IPS DF 6.9 (cell line): ENCODE measurements around the gene PXDC1.
A peak's percentile ranks its signal among the peaks of the same experiment; 100 is the strongest.

Source experiments
- DNase-seq: peaks from one replicate; pipeline ENCODE4 v3.0.0-alpha.2; 2013; ENCODE audit warnings: low read depth, low spot score
- H3K27ac ChIP-seq: one replicate; pipeline ENCODE4 v1.5.1; 2013; ENCODE audit warnings: low read length, control low read depth
- H3K27me3 ChIP-seq: 2 replicates; pipeline ENCODE4 v1.6.1; 2013; ENCODE audit warnings: mild to moderate bottlenecking, low read length; ENCODE audit not compliant: control insufficient read depth, insufficient read depth
- H3K36me3 ChIP-seq: 2 replicates; pipeline ENCODE4 v1.6.1; 2013; ENCODE audit warnings: low read length; ENCODE audit not compliant: control insufficient read depth, insufficient read depth
- H3K4me1 ChIP-seq: 2 replicates; pipeline ENCODE4 v1.6.1; 2013; ENCODE audit warnings: low read length; ENCODE audit not compliant: control insufficient read depth, insufficient read depth
- H3K4me3 ChIP-seq: 2 replicates; pipeline ENCODE4 v1.5.1; 2013; ENCODE audit warnings: mild to moderate bottlenecking, low read length
- H3K9me3 ChIP-seq: 2 replicates; pipeline ENCODE4 v1.6.1; 2013; ENCODE audit warnings: low read length, inconsistent platforms; ENCODE audit not compliant: control insufficient read depth, insufficient read depth
- WGBS: extraction: QIAGEN DNeasy Blood & Tissue Kit; methylation state at CpG from one replicate; pipeline ENCODE4 v1.1.7; 2013; ENCODE audit warnings: mixed read lengths, missing lambda C conversion rate; ENCODE audit not compliant: insufficient read length, insufficient coverage; 5-methylcytosine and 5-hydroxymethylcytosine counted together

PXDC1 gene

GRCh38 chr6:3753228-3753835 lies 1.8 kb upstream of the PXDC1 start:
- no peak for DNase-seq
- Histone ChIP-seq H3K36me3 (no peaks in the 10 kb centered on the region), H3K4me3 (no peak overlapping the region), H3K27ac (no peak overlapping the region), H3K4me1 (peaks cover 3% of the 10 kb centered on the region; the same call in 1 of the 2 replicates), H3K9me3 (no peaks in the 10 kb centered on the region), H3K27me3 (peaks cover 21% of the 10 kb centered on the region; the same call in 1 of the 2 replicates)
- WGBS: no CpG with 5 or more reads among the region's 10 CpGs

GRCh38 chr6:3752531-3753227 lies 1.2 kb upstream of the PXDC1 start:
- Histone ChIP-seq H3K27ac (no peak overlapping the region), H3K27me3 (peaks cover 21% of the 10 kb centered on the region; the same call in 1 of the 2 replicates), H3K9me3 (no peaks in the 10 kb centered on the region), H3K36me3 (no peaks in the 10 kb centered on the region), H3K4me1 (peaks cover 3% of the 10 kb centered on the region; the same call in 1 of the 2 replicates), H3K4me3 (peak overlapping the region; percentile 32; the same call in 1 of the 2 replicates)
- WGBS: no CpG with 5 or more reads among the region's 22 CpGs
- no peak for DNase-seq

- peaks cover 21% of the 10 kb centered on the region; the same call in 1 of the 2 replicates for H3K27me3 ChIP-seq
- no peaks in the 10 kb centered on the region for H3K9me3 ChIP-seq
- H3K36me3 ChIP-seq: no peaks in the 10 kb centered on the region
- no peak overlapping the region for H3K27ac ChIP-seq
- WGBS: no CpG with 5 or more reads among the region's 104 CpGs
- peaks cover 3% of the 10 kb centered on the region; the same call in 1 of the 2 replicates for H3K4me1 ChIP-seq
- no peak for DNase-seq
- H3K4me3 ChIP-seq: peak overlapping the region; percentile 32; the same call in 1 of the 2 replicates
Observed at GRCh38 chr6:3751730-3752530, 417 bp upstream of the PXDC1 start.

- no peak overlapping the region for H3K27ac ChIP-seq
- no peak for DNase-seq
- H3K4me3 ChIP-seq: peak overlapping the region; percentile 32; the same call in 1 of the 2 replicates
- no peaks in the 10 kb centered on the region for H3K9me3 ChIP-seq
- peaks cover 21% of the 10 kb centered on the region; the same call in 1 of the 2 replicates for H3K27me3 ChIP-seq
- no peaks in the 10 kb centered on the region for H3K36me3 ChIP-seq
- no CpG with 5 or more reads among the region's 74 CpGs for WGBS
- 0 out of 2 replicates have a peak, but pooled peaks cover 2% of the 10 kb centered on the region for H3K4me1 ChIP-seq
Observed at GRCh38 chr6:3750317-3751076, 1.0 kb downstream of the PXDC1 start.

- DNase-seq: no peak
- H3K27ac ChIP-seq: no peak overlapping the region
- no peaks in the 10 kb centered on the region for H3K36me3 ChIP-seq
- H3K4me1 ChIP-seq: 0 out of 2 replicates have a peak, but pooled peaks cover 2% of the 10 kb centered on the region
- no peak overlapping the region; the same call in 1 of the 2 replicates for H3K4me3 ChIP-seq
- no peaks in the 10 kb centered on the region for H3K9me3 ChIP-seq
- H3K27me3 ChIP-seq: peaks cover 21% of the 10 kb centered on the region; the same call in 1 of the 2 replicates
- no CpG with 5 or more reads among the region's 7 CpGs for WGBS
Observed at GRCh38 chr6:3749977-3750316, 1.6 kb downstream of the PXDC1 start.

- no CpG with 5 or more reads among the region's 24 CpGs for WGBS
- H3K27me3 ChIP-seq: peaks cover 21% of the 10 kb centered on the region; the same call in 1 of the 2 replicates
- H3K36me3 ChIP-seq: no peaks in the 10 kb centered on the region
- H3K4me1 ChIP-seq: 0 out of 2 replicates have a peak, but pooled peaks cover 2% of the 10 kb centered on the region
- H3K4me3 ChIP-seq: no peak overlapping the region
- no peak for DNase-seq
- no peak overlapping the region for H3K27ac ChIP-seq
- no peaks in the 10 kb centered on the region for H3K9me3 ChIP-seq
Observed at GRCh38 chr6:3749067-3749841, 2.3 kb downstream of the PXDC1 start.

- no peaks in the 10 kb centered on the region for H3K9me3 ChIP-seq
- no peak for DNase-seq
- 0 out of 2 replicates have a peak, but pooled peaks cover 4% of the 10 kb centered on the region for H3K4me1 ChIP-seq
- no peaks in the 10 kb centered on the region for H3K36me3 ChIP-seq
- H3K27ac ChIP-seq: no peak overlapping the region
- peaks cover 20% of the 10 kb centered on the region; the same call in 1 of the 2 replicates for H3K27me3 ChIP-seq
- WGBS: no CpG with 5 or more reads among the region's 12 CpGs
- H3K4me3 ChIP-seq: no peak overlapping the region
Observed at GRCh38 chr6:3748208-3749066, 3.1 kb downstream of the PXDC1 start.

- Histone ChIP-seq H3K36me3 (no peaks in the 10 kb centered on the region), H3K27ac (no peak overlapping the region), H3K9me3 (no peaks in the 10 kb centered on the region), H3K4me3 (no peak overlapping the region), H3K27me3 (peaks cover 10% of the 10 kb centered on the region; the same call in 1 of the 2 replicates), H3K4me1 (0 out of 2 replicates have a peak, but pooled peaks cover 4% of the 10 kb centered on the region)
- WGBS: no CpG with 5 or more reads among the region's 12 CpGs
- no peak for DNase-seq
Observed at GRCh38 chr6:3747100-3747737, 4.3 kb downstream of the PXDC1 start.
